ENCODE measurements around the gene TFPI. TPM values are rescaled to one million over a fixed set of nuclear protein-coding genes. Genes with fewer than 3 reads are reported as not detected.
"Not testable (repeated sequence)": the region's sequence is repeated elsewhere in the genome, so short reads cannot be mapped to it uniquely, and the experiment has no call there.

The TFPI gene
- total and polyA plus RNA-seq, 11 donors, result 13.5 to 63.7 (median 24.6) TPM

GRCh38 chr2:187569042-187569441 lies 14.8 kb upstream of the TFPI start:
- TF ChIP-seq CTCF (IDR thresholded peaks at IDR 0.05) (no peak), POLR2A (IDR thresholded peaks at IDR 0.05) (no peak)
- intact Hi-C loops (cut with DNase I), result no loop called here
- Histone ChIP-seq H3K36me3 (no peaks in the 10 kb centered on the region), H3K4me1 (no peaks in the 10 kb centered on the region), H3K4me3 (no peak overlapping the region), H3K27ac (no peak overlapping the region), H3K9me3 (peaks cover 0 to 22% (median 0%) of the 10 kb centered on the region in 12 donors), H3K27me3 (no peaks in the 10 kb centered on the region)
- DNase-seq, result no peak
- no peak for ATAC-seq
- WGBS, 4 donors, result 90 to 95% (median 90%) methylated on average over 1 of the region's 1 CpG

- no peak for DNase-seq
- Histone ChIP-seq H3K4me1 (no peaks in the 10 kb centered on the region), H3K27me3 (no peaks in the 10 kb centered on the region), H3K36me3 (no peaks in the 10 kb centered on the region), H3K4me3 (no peak overlapping the region), H3K9me3 (peaks cover 0 to 5% (median 0%) of the 10 kb centered on the region in 12 donors), H3K27ac (no peak overlapping the region)
- ATAC-seq, result no peak
- intact Hi-C loops (cut with DNase I), result no loop called here
- TF ChIP-seq CTCF (IDR thresholded peaks at IDR 0.05), result no peak
- TF ChIP-seq POLR2A (IDR thresholded peaks at IDR 0.05), result no peak
- WGBS, 4 donors, result 87 to 96% (median 91%) methylated on average over 1 of the region's 1 CpG
Observed at GRCh38 chr2:187567126-187567525, 12.9 kb upstream of the TFPI start.

DNA sequence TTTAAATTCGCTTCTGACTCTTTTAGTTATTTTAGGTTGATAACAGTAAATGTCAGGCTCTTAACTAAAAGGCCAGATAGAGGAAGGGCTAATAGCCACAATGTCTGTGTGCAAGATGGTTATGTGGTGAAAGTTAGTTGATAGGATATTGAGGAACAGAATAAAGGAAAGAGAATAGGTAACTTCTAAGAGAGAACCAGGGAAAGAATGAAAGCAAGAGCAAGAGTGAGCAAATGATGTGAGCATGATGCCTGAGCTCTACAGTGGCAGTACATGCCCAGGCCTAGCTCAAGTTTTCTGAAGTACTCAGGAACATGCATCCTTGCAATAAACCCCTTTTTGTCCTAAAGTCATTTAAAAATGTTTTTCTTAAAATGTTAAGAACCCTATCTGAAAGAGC lies 12.5 kb upstream of the TFPI start:
- Histone ChIP-seq H3K4me1 (no peaks in the 10 kb centered on the region), H3K27ac (no peak overlapping the region), H3K36me3 (no peaks in the 10 kb centered on the region), H3K27me3 (no peaks in the 10 kb centered on the region), H3K4me3 (no peak overlapping the region), H3K9me3 (peaks cover 0 to under 1% (median 0%) of the 10 kb centered on the region in 12 donors)
- DNase-seq (no peak), ATAC-seq (no peak)
- intact Hi-C loops (cut with DNase I), result no loop called here
- TF ChIP-seq POLR2A (IDR thresholded peaks at IDR 0.05) (no peak), CTCF (IDR thresholded peaks at IDR 0.05) (no peak)
- WGBS, 4 donors, result 75 to 78% (median 77%) methylated on average over 1 of the region's 1 CpG

DNA sequence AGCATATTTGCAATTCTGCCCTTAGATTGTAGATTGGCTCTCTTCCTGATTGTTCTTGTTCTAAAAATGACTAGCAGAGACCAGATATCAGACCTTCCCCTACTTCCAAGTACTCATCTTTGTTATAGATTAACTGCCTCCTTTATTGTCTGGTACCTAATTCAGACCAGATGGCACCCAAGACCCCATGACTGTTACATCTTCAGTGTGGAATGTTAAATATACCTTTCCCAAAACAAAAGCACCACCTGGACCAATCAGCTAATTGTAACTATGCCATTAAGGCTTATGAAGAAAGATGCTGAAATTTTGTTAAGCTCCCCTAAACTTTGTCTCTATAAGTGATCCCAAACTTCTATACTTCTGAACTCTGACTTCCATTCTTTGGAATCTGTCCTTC lies 12.0 kb upstream of the TFPI start:
- no peak overlapping the region for H3K4me3 ChIP-seq
- H3K27me3 ChIP-seq, result no peaks in the 10 kb centered on the region
- intact Hi-C loops (cut with DNase I), result no loop called here
- H3K9me3 ChIP-seq, result no peaks in the 10 kb centered on the region
- no peaks in the 10 kb centered on the region for H3K36me3 ChIP-seq
- TF ChIP-seq POLR2A (IDR thresholded peaks at IDR 0.05) (no peak), CTCF (IDR thresholded peaks at IDR 0.05) (no peak)
- H3K4me1 ChIP-seq, result no peaks in the 10 kb centered on the region
- DNase-seq (no peak), ATAC-seq (no peak)
- H3K27ac ChIP-seq, result no peak overlapping the region

DNA sequence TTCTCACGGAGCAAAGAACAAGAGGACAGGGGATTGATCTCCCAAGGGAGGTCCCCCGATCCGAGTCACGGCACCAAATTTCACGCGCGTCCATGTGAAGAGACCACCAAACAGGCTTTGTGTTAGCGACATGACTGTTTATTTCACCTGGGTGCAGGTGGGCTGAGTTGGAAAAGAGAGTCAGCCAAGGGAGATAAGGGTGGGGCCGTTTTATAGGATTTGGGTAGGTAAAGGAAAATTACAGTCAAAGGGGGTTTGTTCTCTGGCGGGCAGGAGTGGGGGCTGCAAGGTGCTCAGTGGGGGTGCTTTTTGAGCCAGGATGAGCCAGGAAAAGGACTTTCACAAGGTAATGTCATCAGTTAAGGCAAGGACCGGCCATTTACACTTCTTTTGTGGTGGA lies 11.4 kb upstream of the TFPI start:
- H3K27ac ChIP-seq; H3K36me3 ChIP-seq; ATAC-seq; H3K27me3 ChIP-seq; H3K4me3 ChIP-seq; H3K9me3 ChIP-seq; DNase-seq; H3K4me1 ChIP-seq; intact Hi-C loops (cut with DNase I): not testable (repeated sequence)
- WGBS, 4 donors, result 95 to 96% (median 95%) methylated on average over 9 to 11 of the region's 11 CpGs

DNA sequence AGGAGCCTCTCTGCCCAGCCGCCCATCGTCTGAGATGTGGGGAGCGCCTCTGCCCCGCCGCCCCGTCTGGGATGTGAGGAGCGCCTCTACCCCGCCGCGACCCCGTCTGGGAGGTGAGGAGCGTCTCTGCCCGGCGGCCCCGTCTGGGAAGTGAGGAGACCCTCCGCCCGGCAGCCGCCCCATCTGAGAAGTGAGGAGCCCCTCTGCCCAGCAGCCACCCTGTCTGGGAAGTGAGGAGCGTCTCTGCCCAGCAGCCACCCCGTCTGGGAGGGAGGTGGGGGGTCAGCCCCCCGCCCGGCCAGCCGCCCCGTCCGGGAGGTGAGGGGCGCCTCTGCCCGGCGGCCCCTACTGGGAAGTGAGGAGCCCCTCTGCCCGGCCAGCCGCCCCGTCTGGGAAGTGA lies 2.3 kb upstream of the TFPI start:
- H3K36me3 ChIP-seq; H3K27ac ChIP-seq; H3K9me3 ChIP-seq; DNase-seq; ATAC-seq; H3K27me3 ChIP-seq; H3K4me3 ChIP-seq; intact Hi-C loops (cut with DNase I): not testable (repeated sequence)
- 96 to 100% (median 98%) methylated on average over 4 to 31 of the region's 31 CpGs for WGBS, 4 donors
- H3K4me1 ChIP-seq, result peaks cover 0 to 11% (median 2%) of the 10 kb centered on the region in 12 donors

Data from heart left ventricle (tissue), 16 donors.